DMS 273 (cell line): ENCODE results near the gene FASTKD2.

Experiments used
- DNase-seq: peaks from one replicate; lab custom pipeline; 2025; ENCODE audit not compliant: unreplicated experiment; lab: John Stamatoyannopoulos, UW

The FASTKD2 gene

DNA sequence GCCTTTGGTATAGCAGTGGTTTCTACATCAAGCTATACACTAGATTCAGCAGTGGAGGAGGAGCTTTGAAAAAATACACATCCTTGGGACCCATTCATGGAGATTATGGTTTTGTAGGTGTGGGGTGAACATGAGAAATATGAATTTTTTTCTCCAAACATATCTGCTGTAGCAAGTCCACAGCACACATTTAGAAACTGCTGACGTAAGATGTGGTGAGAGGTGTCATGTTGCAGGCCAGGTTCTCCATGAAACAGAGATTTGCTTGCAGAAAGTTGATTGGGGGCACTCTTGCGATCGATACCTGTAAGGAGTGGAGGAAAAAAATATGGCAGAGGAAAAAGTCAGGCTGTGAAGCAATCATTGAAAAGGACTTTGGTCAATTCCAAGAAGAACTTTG is 67.9 kb downstream of the FASTKD2 start:
- no peak for DNase-seq

DNA sequence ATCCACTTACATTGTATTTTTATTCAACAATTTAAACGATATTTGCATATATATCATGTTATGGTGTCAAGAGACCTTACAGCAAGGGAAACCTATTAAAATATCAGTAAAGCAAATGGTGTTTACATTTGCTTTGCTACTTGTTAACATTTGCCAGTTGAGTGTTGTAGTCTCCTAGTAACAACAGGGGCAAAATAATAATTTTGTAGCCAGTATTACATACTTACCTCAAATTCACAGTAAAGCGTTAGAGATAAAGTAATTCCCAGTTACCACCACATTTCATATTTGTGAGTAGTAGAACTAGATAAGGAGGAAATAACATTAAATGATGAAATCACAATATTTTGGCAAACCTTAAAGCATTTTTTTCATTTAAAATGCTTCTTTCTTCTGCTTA is 71.3 kb downstream of the FASTKD2 start:
- no peak for DNase-seq

DNA sequence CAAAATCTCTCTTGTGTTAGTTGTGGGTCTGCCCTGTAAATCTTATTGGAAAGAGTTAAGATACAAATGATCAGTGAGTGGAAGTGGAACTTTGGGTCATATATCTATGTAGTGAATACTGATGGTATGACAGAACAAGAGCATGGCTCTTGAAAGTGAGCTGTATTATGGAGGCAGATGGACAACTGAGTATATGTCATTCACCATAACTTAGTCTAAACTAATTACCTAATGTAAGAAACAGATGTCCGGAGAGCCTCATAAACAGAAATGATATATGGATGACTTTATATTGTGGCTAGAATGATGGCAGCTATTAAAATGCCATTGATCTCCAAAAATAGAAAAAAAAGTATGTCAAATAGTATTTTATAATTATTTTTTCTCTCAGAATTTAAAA is 72.4 kb downstream of the FASTKD2 start:
- DNase-seq = peak; percentile 81

DNA sequence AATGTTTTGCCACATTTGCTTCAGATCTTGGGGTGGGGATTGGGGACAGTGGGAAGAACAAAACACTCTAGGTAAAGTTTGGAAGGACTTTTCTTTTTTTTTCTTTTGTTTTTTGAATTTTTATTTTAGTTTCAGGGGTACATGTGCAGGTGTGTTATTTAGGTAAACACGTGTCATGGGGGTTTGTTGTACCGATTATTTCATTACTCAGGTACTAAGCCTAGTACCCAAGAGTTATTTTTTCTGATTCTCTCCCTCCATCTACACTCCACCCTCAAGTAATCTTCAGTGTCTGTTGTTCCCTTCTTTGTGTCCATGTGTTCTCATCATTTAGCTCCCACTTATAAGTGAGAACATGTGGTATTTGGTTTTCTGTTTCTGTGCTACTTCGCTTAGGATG is 73.3 kb downstream of the FASTKD2 start:
- no peak for DNase-seq

DNA sequence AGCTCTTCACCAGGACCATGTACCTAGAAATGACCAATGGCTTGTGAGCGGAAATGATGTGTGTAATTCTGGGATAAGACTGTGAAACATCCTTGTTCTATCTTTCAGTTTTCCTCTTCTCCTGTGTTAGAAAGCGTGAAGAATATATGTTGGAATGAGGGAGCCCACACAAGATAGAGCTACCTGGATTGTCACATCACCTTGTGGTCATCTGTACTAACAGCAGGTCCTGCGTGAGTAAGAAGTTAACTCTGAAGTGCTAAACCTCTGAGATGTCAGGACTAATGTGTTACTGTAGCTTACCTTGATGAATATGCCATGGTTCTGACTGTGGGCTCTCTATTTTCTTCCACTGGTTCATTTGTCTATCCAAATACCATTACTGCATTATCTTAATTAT is 75.6 kb downstream of the FASTKD2 start:
- no peak for DNase-seq
